Central memory CD8-positive, alpha-beta T cell (primary cell): ENCODE data around the gene FAM131A.

Experiments
- ATAC-seq: fragments of 150-1000 bp; cut with Tn5 transposase; replicated peaks from 2 replicates; pipeline ENCODE4 v1.10.0; 2022; ENCODE audit warnings: mild to moderate bottlenecking, moderate FRiP score, moderate number of reproducible peaks; ENCODE audit not compliant: poor library complexity, severe bottlenecking; ENCODE audit errors: extremely low read depth
- DNase-seq, 2 donors: peaks; one replicate each; pipeline ENCODE4 v3.0.0; 2021; ENCODE audit warnings: low spot score in 2 of 2
- H3K27ac Mint-ChIP-seq: one replicate; pipeline ENCODE4 v1.8.0; 2022; ENCODE audit warnings: low read depth, mild to moderate bottlenecking, moderate library complexity, mixed read lengths
- H3K27me3 Mint-ChIP-seq: one replicate; pipeline ENCODE4 v1.8.0; 2022; ENCODE audit warnings: mixed read lengths
- H3K36me3 Mint-ChIP-seq: one replicate; pipeline ENCODE4 v1.8.0; 2022; ENCODE audit warnings: mild to moderate bottlenecking, moderate library complexity, mixed read lengths; ENCODE audit not compliant: insufficient read depth
- H3K4me1 Mint-ChIP-seq: one replicate; pipeline ENCODE4 v1.8.0; 2022; ENCODE audit warnings: mixed read lengths
- H3K4me3 Mint-ChIP-seq: one replicate; pipeline ENCODE4 v1.8.0; 2022; ENCODE audit warnings: mild to moderate bottlenecking, moderate library complexity, mixed read lengths
- H3K9me3 Mint-ChIP-seq: one replicate; pipeline ENCODE4 v1.8.0; 2022; ENCODE audit warnings: mixed read lengths

The FAM131A gene

GRCh38 chr3:184388164-184388935 is 51.0 kb downstream of the FAM131A start:
- H3K4me3 Mint-ChIP-seq: no peak overlapping the region
- no peak for ATAC-seq
- H3K4me1 Mint-ChIP-seq: no peaks in the 10 kb centered on the region
- peaks cover 2% of the 10 kb centered on the region for H3K36me3 Mint-ChIP-seq
- H3K9me3 Mint-ChIP-seq: no peaks in the 10 kb centered on the region
- peaks cover 62% of the 10 kb centered on the region for H3K27me3 Mint-ChIP-seq
- no peak overlapping the region for H3K27ac Mint-ChIP-seq
- no peak for DNase-seq

DNA sequence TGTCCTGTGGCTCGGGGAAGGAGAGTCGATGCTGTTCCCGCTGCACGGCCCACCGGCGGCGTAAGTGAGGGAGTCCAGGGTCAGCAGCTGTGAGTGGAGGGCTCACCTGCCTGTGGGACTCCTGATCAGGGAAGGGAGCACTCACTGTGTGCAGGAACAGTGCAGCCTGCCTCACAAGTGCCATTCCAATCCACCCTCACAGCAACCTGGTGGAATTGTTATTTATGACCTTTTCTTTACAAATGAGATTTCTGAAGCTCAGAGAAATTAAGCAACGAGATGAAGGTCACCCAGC is 51.5 kb downstream of the FAM131A start:
- peaks cover 58% of the 10 kb centered on the region for H3K27me3 Mint-ChIP-seq
- ATAC-seq (no peak), DNase-seq (no peak)
- H3K4me1 Mint-ChIP-seq: no peaks in the 10 kb centered on the region
- no peak overlapping the region for H3K4me3 Mint-ChIP-seq
- peaks cover 2% of the 10 kb centered on the region for H3K36me3 Mint-ChIP-seq
- no peak overlapping the region for H3K27ac Mint-ChIP-seq
- no peaks in the 10 kb centered on the region for H3K9me3 Mint-ChIP-seq

DNA sequence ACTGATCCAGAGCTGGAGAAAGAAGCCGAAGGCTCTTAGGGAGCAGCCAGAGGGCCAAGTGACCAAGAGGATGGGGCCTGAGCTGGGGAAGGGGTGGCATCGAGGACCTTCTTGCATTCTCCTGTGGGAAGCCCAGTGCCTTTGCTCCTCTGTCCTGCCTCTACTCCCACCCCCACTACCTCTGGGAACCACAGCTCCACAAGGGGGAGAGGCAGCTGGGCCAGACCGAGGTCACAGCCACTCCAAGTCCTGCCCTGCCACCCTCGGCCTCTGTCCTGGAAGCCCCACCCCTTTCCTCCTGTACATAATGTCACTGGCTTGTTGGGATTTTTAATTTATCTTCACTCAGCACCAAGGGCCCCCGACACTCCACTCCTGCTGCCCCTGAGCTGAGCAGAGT is 52.0 kb downstream of the FAM131A start:
- Mint-ChIP-seq H3K36me3 (peaks cover 2% of the 10 kb centered on the region), H3K4me1 (no peaks in the 10 kb centered on the region), H3K27me3 (peaks cover 53% of the 10 kb centered on the region), H3K9me3 (no peaks in the 10 kb centered on the region), H3K4me3 (no peak overlapping the region), H3K27ac (no peak overlapping the region)
- DNase-seq (no peak), ATAC-seq (no peak)

- no peak overlapping the region for H3K4me3 Mint-ChIP-seq
- no peak for DNase-seq
- H3K27ac Mint-ChIP-seq: no peak overlapping the region
- no peak for ATAC-seq
- peaks cover 46% of the 10 kb centered on the region for H3K27me3 Mint-ChIP-seq
- no peaks in the 10 kb centered on the region for H3K4me1 Mint-ChIP-seq
- H3K36me3 Mint-ChIP-seq: peaks cover 2% of the 10 kb centered on the region
- H3K9me3 Mint-ChIP-seq: no peaks in the 10 kb centered on the region
Measured at GRCh38 chr3:184389935-184390528, 52.6 kb downstream of the FAM131A start.

GRCh38 chr3:184391266-184391665 is 53.9 kb downstream of the FAM131A start:
- H3K9me3 Mint-ChIP-seq: no peaks in the 10 kb centered on the region
- H3K27me3 Mint-ChIP-seq: peaks cover 35% of the 10 kb centered on the region
- H3K4me1 Mint-ChIP-seq: no peaks in the 10 kb centered on the region
- H3K36me3 Mint-ChIP-seq: peaks cover 2% of the 10 kb centered on the region
- DNase-seq (no peak), ATAC-seq (no peak)
- H3K4me3 Mint-ChIP-seq: no peak overlapping the region
- no peak overlapping the region for H3K27ac Mint-ChIP-seq

DNA sequence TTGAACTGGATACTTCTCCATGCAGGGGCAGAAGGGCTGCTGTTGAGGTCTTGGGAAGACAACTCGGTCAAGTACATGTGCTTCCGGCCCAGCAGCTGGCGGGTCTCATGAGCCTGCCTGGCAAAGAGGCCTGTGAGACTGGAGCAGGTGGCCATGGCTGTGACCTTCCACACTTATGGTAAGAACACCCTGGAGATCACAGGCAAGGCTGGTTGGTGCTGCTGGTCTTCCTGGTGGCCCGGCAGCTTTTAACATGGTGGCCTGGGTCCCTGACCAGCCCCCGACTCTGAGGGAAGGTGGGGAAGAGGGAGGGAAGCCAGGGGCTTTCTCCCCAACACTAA is 57.9 kb downstream of the FAM131A start:
- ATAC-seq: no peak
- no peak overlapping the region for H3K4me3 Mint-ChIP-seq
- no peaks in the 10 kb centered on the region for H3K9me3 Mint-ChIP-seq
- no peaks in the 10 kb centered on the region for H3K36me3 Mint-ChIP-seq
- no peaks in the 10 kb centered on the region for H3K4me1 Mint-ChIP-seq
- no peak for DNase-seq
- H3K27me3 Mint-ChIP-seq: peaks cover 44% of the 10 kb centered on the region
- no peak overlapping the region for H3K27ac Mint-ChIP-seq
